ENCODE results near the gene PDIA4.

The PDIA4 gene

DNA sequence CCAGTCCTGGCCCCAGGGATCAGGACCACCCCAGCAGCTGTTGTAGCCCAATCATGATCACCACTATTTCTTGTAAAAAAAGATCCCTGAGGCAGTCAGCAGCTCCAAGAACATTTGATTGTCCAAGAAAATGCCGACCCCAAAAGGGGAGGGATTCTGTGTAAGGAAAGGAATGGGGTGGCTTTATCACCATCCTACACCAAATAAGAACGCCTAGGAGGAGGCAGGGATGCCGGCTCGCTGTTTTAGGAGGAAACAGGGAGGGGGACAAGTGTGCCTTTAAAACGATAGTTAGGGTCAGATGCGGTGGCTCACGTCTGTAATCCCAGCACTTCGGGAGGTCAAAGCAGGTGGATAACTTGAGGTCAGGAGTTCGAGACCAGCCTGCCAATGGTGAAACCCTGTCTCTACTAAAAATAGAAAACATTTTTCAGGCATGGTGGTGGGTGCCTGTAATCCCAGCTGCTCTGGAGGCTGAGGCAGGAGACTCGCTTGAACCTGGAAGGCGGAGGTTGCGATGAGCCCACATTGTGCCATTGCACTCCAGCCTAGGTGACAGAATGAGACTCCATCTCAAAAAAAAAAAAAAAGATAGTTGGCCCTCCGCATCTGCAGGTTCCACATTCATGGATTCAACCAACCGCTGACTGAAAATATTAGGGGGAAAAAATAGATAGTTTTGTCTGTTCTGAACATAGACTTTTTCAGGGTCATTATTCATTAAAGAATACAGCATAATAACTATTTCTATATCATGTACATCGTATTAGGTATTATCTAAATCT is 63.6 kb downstream of the PDIA4 start:
- DNase-seq (ENCODE audit: low spot score): no peak

DNA sequence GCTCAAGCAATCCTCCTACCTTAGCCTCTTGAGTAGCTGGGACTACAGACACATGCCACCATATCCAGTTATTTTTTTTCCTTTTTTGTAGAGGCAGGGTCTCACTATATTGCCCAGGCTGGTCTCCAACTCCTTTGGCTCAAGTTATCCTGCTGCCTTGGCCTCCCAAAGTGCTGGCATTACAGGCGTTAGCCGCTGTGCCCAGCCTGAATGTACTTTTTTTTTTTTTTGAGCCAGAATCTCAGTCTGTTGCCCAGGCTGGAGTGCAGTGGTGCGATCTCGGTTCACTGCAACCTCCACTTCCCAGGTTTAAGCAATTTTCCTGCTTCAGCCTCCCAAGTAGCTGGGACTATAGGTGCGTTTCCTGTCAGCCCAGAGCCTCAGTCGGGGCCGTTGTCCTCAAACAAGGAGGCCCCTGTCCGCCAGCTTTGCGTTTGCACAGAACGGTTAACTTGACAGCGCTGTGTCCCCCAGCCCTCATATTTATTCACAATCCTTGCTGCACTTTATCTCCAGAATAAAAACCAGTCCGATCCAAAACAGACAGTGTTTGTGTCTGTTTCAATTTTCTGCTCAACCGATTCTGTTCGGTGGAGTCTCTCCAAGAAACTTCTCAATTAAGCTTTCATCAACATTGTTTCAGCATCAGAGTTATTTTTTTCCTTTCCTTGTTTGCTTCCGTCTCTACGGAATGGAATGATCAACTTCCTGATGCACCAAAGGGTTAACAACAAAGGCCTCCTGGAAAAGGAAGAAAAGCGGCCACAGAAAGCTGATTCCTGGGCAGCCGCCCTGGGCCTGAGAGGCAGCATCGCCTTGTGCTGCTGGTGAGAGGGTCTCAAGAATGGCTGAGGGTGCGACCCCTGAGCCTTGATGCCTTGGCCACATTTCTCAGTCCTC is 64.5 kb downstream of the PDIA4 start:
- DNase-seq (ENCODE audit: low spot score): no peak

DNA sequence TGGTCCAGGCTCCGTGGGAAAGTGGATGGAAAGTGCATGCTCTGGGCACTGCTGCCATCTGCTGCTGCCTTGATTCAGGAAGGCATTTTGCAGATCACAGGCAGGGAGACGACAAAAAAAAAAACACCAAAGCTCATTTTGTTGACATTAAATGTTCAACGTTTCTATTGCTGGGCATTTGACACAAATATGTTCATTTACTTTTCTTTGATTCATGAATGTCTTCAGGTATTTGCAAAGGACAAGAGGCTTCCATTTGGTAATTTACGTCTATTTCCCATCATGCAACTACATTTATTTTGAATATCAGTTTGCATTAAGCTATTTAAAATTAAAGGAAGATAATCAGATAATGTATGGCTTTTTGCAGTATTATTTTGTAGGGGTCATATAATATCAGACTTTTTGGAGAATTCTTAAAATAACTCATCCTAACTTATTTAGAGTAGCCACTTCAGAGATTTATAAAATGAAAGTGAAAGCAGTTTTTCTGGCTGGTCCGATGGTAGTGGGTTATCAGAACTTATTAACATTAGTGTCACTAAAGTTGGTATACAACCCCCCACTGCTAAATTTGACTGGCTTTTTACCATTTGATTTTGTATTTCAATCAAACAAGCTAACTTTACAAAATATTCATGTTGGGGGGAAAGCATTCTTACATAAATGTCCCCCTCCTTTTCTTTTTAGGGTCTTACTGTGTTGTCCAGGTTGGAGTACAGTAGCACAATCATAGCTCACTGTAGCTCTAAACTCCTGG is 65.3 kb downstream of the PDIA4 start:
- DNase-seq (ENCODE audit: low spot score): peak; percentile 61

DNA sequence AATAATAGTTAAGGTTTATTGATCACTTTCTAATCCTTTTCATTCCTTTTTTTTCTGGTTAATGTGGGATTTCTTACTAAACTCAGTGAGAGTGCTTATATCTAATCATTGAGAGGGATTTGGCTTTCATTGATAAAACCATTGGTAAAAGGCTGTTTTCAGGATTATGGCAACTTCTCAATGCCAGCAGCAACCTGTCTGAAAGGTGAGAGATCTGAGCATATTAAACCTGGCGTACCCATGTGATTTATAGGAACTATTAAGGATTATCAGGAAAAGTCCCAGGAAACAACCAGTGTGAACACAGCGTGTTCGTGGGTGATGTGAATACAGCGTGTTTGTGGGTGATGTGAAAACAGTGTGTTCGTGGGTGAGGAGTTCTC is 65.9 kb downstream of the PDIA4 start:
- DNase-seq (ENCODE audit: low spot score): no peak

GRCh38 chr7:148959726-148960125 is 68.6 kb downstream of the PDIA4 start:
- no peak for DNase-seq (ENCODE audit: low spot score)

DNA sequence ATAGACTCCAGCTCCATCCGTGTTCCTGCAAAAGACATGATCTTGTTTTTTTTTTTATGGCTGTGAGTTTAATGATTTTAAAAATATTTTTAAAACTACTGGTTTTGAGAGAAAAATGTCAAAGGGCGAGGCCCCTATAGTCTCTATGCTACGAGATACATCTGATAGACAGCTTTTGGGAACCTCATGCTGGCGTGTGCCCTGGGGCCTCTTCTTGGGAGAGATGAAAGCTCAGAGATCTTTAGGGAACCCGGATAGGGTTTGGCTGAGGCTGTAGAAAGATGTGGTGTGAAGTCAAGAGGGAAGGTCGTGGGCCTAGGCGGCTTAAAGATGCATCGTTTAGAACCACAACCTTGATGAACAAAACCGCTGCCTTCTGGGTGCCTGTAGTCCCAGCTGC is 70.2 kb downstream of the PDIA4 start:
- DNase-seq (ENCODE audit: low spot score): no peak

DNA sequence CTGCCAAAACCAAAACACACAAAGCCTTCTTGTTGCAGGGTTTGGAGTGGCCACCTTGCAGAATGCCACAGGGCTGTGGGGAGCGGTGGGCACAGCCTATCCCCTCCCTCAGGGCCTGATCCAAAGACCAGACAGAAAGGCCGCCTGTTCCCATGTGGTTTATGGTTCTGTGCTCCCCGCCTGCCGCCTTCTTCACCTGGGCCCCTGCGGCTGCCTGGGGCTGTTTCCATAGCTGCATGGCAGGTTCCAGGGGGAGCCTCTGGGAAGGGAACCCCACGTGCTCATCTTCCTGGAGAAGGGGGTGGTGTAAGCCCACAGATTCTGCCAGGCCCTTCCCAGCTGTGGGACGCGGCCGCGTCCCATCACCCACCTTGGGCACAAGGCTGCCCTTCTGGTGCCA is 73.5 kb downstream of the PDIA4 start:
- no peak for DNase-seq (ENCODE audit: low spot score)

- DNase-seq (ENCODE audit: low spot score): no peak
Measured at GRCh38 chr7:148953676-148954075, 74.6 kb downstream of the PDIA4 start.

All from ecto neural progenitor cell (in vitro differentiated cells).